Liver (tissue), 9 donors: Measurements from ENCODE around the gene GRIA1. TPM values are rescaled to one million over a fixed set of nuclear protein-coding genes. Genes with fewer than 3 reads are reported as not detected.

Experiments
- DNase-seq: peaks from one replicate; pipeline ENCODE4 v3.0.0-alpha.2; 2017; ENCODE audit warnings: low spot score
- H3K27ac ChIP-seq, 2 donors: one replicate each; pipeline ENCODE4 v1.7.0; 2013; ENCODE audit warnings: inconsistent platforms in 2 of 2, low read length in 2 of 2, control low read depth in 1 of 2, low read depth in 1 of 2, mild to moderate bottlenecking in 1 of 2
- H3K27me3 ChIP-seq, 4 donors: one replicate each; pipeline versions ENCODE4 v1.6.1 to v1.7.0; 2013; ENCODE audit warnings: low read length in 3 of 4, inconsistent platforms in 1 of 4, mild to moderate bottlenecking in 1 of 4, moderate library complexity in 1 of 4; ENCODE audit not compliant: control insufficient read depth in 4 of 4, insufficient read depth in 4 of 4
- H3K36me3 ChIP-seq, 4 donors: one replicate each; pipeline versions ENCODE4 v1.6.1 to v1.7.0; 2013; ENCODE audit warnings: low read length in 3 of 4, mild to moderate bottlenecking in 3 of 4, low read depth in 1 of 4, moderate library complexity in 1 of 4; ENCODE audit not compliant: control insufficient read depth in 4 of 4, insufficient read depth in 3 of 4
- H3K4me1 ChIP-seq, 4 donors: one replicate each; pipeline versions ENCODE4 v1.6.1 to v1.7.0; 2013; ENCODE audit warnings: low read length in 3 of 4, mild to moderate bottlenecking in 3 of 4, moderate library complexity in 1 of 4; ENCODE audit not compliant: control insufficient read depth in 4 of 4, insufficient read depth in 4 of 4
- H3K4me3 ChIP-seq, 3 donors: one replicate each; pipeline versions ENCODE4 v1.6.1 to v1.7.0; 2013; ENCODE audit warnings: low read length in 3 of 3, control low read depth in 1 of 3, low read depth in 1 of 3, mild to moderate bottlenecking in 1 of 3
- H3K9ac ChIP-seq, 2 donors: one replicate each; pipeline ENCODE4 v1.7.0; 2013; ENCODE audit warnings: low read length in 2 of 2, mild to moderate bottlenecking in 2 of 2, moderate library complexity in 2 of 2, control low read depth in 1 of 2, low read depth in 1 of 2
- H3K9me3 ChIP-seq, 4 donors: one replicate each; pipeline versions ENCODE4 v1.6.1 to v1.7.0; 2013; ENCODE audit warnings: low read length in 3 of 4; ENCODE audit not compliant: control insufficient read depth in 4 of 4
- CTCF ChIP-seq: fragments of 150-350 bp; IDR thresholded peaks from 2 replicates; pipeline ENCODE4 v1.5.1; 2017; ENCODE audit warnings: improper control_type of control experiment, low read depth, low read length; ENCODE audit not compliant: missing input control
- EGR1 ChIP-seq, 2 donors: IDR thresholded peaks; 2 replicates each; pipeline ENCODE4 v1.6.1; 2016 to 2018; ENCODE audit warnings: antibody characterized with exemption in 2 of 2, low read depth in 2 of 2
- FOXA2 ChIP-seq: IDR thresholded peaks from 2 replicates; pipeline ENCODE4 v1.6.1; 2016; ENCODE audit warnings: antibody characterized with exemption
- GABPA ChIP-seq, 2 donors: IDR thresholded peaks in 1 of 2; conservative IDR thresholded peaks in 1 of 2; 2 replicates each; pipeline ENCODE4 v1.6.1; 2016; ENCODE audit warnings: antibody characterized with exemption in 2 of 2, mild to moderate bottlenecking in 1 of 2, moderate library complexity in 1 of 2
- HNF4A ChIP-seq, 2 donors: conservative IDR thresholded peaks; 2 replicates each; pipeline ENCODE4 v1.6.1; 2016; ENCODE audit warnings: antibody characterized with exemption in 2 of 2, mild to moderate bottlenecking in 2 of 2
- HNF4G ChIP-seq: IDR thresholded peaks from 2 replicates; pipeline ENCODE4 v1.6.1; 2016; ENCODE audit warnings: antibody characterized with exemption
- JUND ChIP-seq, 2 donors: IDR thresholded peaks; 2 replicates each; pipeline ENCODE4 v1.6.1; 2016; ENCODE audit warnings: antibody characterized with exemption in 2 of 2
- NR2F2 ChIP-seq: IDR thresholded peaks from 2 replicates; pipeline ENCODE4 v1.6.1; 2016; ENCODE audit warnings: antibody characterized with exemption
- RAD21 ChIP-seq, 2 donors: IDR thresholded peaks; 2 replicates each; pipeline ENCODE4 v1.6.1; 2016; ENCODE audit warnings: antibody characterized with exemption in 2 of 2, mild to moderate bottlenecking in 2 of 2
- RXRA ChIP-seq, 2 donors: IDR thresholded peaks; 2 replicates each; pipeline ENCODE4 v1.6.1; 2017 to 2018; ENCODE audit warnings: antibody characterized with exemption in 2 of 2, mild to moderate bottlenecking in 1 of 2
- SP1 ChIP-seq: IDR thresholded peaks from 2 replicates; pipeline ENCODE4 v1.6.1; 2018; ENCODE audit warnings: antibody characterized with exemption, mild to moderate bottlenecking
- TAF1 ChIP-seq: conservative IDR thresholded peaks from 2 replicates; pipeline ENCODE4 v1.6.1; 2016; ENCODE audit warnings: antibody characterized with exemption, mild to moderate bottlenecking
- YY1 ChIP-seq: IDR thresholded peaks from 2 replicates; pipeline ENCODE4 v1.6.1; 2016; ENCODE audit warnings: antibody characterized with exemption, mild to moderate bottlenecking
- WGBS: extraction: QIAGEN DNeasy Blood & Tissue Kit; methylation state at CpG from one replicate; pipeline ENCODE4 v1.1.7; 2013; 5-methylcytosine and 5-hydroxymethylcytosine counted together
- polyA plus RNA-seq, 2 donors: library from polyadenylated mRNA; stranded (reverse) in 1 of 2; unstranded in 1 of 2; fragments of 200-250 nt in 1 of 2; fragments of >200 nt in 1 of 2; fragmentation: Nextera tagmentation in 1 of 2; extraction: Ambion mirVana in 1 of 2; gene quantifications; one replicate each; pipeline versions ENCODE4 v1.2.1 to v1.2.3, GENCODE V29; 2013 to 2015
- total RNA-seq, 2 donors: library from RNA; depleted of rRNA; stranded (reverse); fragments of >200 nt; gene quantifications; one replicate each; pipeline ENCODE4 v1.2.3, GENCODE V29; 2014
- TF ChIP-seq, protein P1 (sequence below): IDR thresholded peaks from 2 replicates; pipeline ENCODE4 v1.6.1; 2016; ENCODE audit warnings: antibody characterized with exemption
- TF ChIP-seq, protein P2 (sequence below): IDR thresholded peaks from 2 replicates; pipeline ENCODE4 v1.6.1; 2016; ENCODE audit warnings: antibody characterized with exemption, mild to moderate bottlenecking
- TF ChIP-seq, protein P3 (sequence below): IDR thresholded peaks from 2 replicates; pipeline ENCODE4 v1.6.1; 2016; ENCODE audit warnings: antibody characterized with exemption
- TF ChIP-seq, protein P4 (sequence below): IDR thresholded peaks from 2 replicates; pipeline ENCODE4 v1.6.1; 2016; ENCODE audit warnings: antibody characterized with exemption
- donor health status: healthy.
- donor health status: healthy.
- donor health status: healthy.
- donor health status: healthy.
- donor health status: healthy.

GRIA1 gene
- total and polyA plus RNA-seq, 4 donors = 0.08 TPM; not detected in 3

GRCh38 chr5:153824909-153825308 lies 334.4 kb downstream of the GRIA1 start:
- no peak overlapping the region for H3K9ac ChIP-seq
- H3K4me1 ChIP-seq = no peaks in the 10 kb centered on the region
- H3K27me3 ChIP-seq = peaks cover 0 to 6% (median 0%) of the 10 kb centered on the region in 4 donors
- TF ChIP-seq, protein P1, sequence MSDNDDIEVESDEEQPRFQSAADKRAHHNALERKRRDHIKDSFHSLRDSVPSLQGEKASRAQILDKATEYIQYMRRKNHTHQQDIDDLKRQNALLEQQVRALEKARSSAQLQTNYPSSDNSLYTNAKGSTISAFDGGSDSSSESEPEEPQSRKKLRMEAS = no peak
- no peak for TF ChIP-seq JUND (IDR thresholded peaks at IDR 0.05)
- TF ChIP-seq YY1 = no peak
- TF ChIP-seq, protein P2, sequence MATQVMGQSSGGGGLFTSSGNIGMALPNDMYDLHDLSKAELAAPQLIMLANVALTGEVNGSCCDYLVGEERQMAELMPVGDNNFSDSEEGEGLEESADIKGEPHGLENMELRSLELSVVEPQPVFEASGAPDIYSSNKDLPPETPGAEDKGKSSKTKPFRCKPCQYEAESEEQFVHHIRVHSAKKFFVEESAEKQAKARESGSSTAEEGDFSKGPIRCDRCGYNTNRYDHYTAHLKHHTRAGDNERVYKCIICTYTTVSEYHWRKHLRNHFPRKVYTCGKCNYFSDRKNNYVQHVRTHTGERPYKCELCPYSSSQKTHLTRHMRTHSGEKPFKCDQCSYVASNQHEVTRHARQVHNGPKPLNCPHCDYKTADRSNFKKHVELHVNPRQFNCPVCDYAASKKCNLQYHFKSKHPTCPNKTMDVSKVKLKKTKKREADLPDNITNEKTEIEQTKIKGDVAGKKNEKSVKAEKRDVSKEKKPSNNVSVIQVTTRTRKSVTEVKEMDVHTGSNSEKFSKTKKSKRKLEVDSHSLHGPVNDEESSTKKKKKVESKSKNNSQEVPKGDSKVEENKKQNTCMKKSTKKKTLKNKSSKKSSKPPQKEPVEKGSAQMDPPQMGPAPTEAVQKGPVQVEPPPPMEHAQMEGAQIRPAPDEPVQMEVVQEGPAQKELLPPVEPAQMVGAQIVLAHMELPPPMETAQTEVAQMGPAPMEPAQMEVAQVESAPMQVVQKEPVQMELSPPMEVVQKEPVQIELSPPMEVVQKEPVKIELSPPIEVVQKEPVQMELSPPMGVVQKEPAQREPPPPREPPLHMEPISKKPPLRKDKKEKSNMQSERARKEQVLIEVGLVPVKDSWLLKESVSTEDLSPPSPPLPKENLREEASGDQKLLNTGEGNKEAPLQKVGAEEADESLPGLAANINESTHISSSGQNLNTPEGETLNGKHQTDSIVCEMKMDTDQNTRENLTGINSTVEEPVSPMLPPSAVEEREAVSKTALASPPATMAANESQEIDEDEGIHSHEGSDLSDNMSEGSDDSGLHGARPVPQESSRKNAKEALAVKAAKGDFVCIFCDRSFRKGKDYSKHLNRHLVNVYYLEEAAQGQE = no peak
- no peak for TF ChIP-seq FOXA2
- no peak for TF ChIP-seq CTCF
- TF ChIP-seq HNF4A (conservative IDR thresholded peaks at IDR 0.05) = no peak
- no peak for TF ChIP-seq TAF1
- TF ChIP-seq RAD21 (IDR thresholded peaks at IDR 0.05) = no peak
- no peak for TF ChIP-seq GABPA (IDR thresholded peaks at IDR 0.05 in 1 of 2, conservative IDR thresholded peaks at IDR 0.05 in 1 of 2)
- no peak for TF ChIP-seq EGR1 (IDR thresholded peaks at IDR 0.05; ENCODE audit: low read depth in 2 of 2)
- no peak for TF ChIP-seq RXRA (IDR thresholded peaks at IDR 0.05)
- TF ChIP-seq, protein P3, sequence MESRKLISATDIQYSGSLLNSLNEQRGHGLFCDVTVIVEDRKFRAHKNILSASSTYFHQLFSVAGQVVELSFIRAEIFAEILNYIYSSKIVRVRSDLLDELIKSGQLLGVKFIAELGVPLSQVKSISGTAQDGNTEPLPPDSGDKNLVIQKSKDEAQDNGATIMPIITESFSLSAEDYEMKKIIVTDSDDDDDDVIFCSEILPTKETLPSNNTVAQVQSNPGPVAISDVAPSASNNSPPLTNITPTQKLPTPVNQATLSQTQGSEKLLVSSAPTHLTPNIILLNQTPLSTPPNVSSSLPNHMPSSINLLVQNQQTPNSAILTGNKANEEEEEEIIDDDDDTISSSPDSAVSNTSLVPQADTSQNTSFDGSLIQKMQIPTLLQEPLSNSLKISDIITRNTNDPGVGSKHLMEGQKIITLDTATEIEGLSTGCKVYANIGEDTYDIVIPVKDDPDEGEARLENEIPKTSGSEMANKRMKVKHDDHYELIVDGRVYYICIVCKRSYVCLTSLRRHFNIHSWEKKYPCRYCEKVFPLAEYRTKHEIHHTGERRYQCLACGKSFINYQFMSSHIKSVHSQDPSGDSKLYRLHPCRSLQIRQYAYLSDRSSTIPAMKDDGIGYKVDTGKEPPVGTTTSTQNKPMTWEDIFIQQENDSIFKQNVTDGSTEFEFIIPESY = no peak
- no peak for TF ChIP-seq SP1
- no peak for TF ChIP-seq NR2F2
- TF ChIP-seq, protein P4, sequence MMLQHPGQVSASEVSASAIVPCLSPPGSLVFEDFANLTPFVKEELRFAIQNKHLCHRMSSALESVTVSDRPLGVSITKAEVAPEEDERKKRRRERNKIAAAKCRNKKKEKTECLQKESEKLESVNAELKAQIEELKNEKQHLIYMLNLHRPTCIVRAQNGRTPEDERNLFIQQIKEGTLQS = no peak
- no peak for TF ChIP-seq HNF4G
- 24% methylated on average over 6 of the region's 6 CpGs for WGBS
- peaks cover 0 to 5% (median 1%) of the 10 kb centered on the region in 4 donors for H3K9me3 ChIP-seq
- no peak overlapping the region for H3K27ac ChIP-seq
- no peaks in the 10 kb centered on the region for H3K36me3 ChIP-seq
- H3K4me3 ChIP-seq = no peak overlapping the region
- no peak for DNase-seq
